Activated T-cell treated with anti-CD3 and anti-CD28 coated beads, Interleukin-2, amount 50 U/mL, for 48 hours (primary cell): ENCODE measurements around the gene ZNF835.
A peak's percentile ranks its signal among the peaks of the same experiment; 100 is the strongest.
"Not testable (repeated sequence)": the region's sequence is repeated elsewhere in the genome, so short reads cannot be mapped to it uniquely, and the experiment has no call there.

Experiments used
- DNase-seq, 2 experiments: peaks; one replicate each; pipeline ENCODE4 v3.0.0-alpha.2; 2020

ZNF835 gene

GRCh38 chr19:56671613-56671994, at the start of gene ZNF835:
TSS of gene ZNF835 (minus strand) at chr19:56671757. CDS start at chr19:56665198, 6,559 bp downstream.
- DNase-seq = peak; percentile 83 to 86

DNA sequence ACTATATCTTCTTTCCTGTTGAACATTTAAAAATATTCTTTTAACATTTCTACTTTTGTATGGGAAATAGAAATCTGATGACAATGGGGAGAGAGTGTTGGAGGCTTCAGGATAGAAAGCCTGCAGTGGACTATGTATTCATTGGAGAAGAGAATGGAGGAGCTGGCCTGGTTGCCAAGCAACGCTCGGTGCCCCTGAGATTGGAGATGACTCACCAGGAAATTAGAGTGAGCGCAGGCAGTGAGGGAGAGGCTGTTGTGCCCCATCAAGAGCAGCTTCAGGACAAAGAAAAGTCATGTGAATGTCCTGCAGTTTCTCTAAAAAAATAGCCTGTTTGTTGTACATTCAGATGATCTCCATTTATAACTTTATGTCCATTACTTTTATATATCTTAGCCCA, 48.7 kb upstream of the ZNF835 start:
- no peak for DNase-seq

- DNase-seq = no peak
Measured at GRCh38 chr19:56718231-56718630, 46.7 kb upstream of the ZNF835 start.

DNA sequence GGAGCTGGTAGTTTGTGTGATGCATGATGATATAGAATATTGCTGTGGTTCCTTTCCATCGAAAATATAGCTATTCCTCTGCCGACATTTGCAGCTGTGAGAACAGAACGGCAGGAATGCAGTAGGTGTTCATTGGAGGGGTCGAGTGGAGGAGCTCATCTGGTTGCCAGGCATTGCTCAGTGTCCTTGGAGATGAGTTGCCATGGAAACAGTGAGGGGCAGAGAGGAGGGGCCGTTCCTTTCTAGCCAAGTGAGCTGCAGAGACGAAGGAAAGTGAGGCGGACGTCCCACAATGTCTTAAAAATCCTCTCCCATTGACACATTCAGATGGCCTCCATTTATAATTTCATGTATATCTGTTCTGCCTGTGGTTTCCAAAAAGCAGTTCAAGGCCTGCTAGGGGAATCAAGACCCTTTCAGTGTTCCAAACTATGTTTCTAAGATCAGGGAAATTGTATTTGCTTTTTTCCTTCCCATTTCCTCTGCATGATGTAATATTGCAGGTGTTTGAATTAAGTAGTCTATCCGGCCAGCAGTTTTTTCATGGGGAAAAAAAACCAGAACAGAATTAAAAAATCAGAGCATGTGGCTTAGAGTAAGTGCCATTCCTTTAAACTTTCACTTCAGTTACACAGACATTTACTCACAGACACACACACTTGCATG, 41.2 kb upstream of the ZNF835 start:
- no peak for DNase-seq

GRCh38 chr19:56710437-56710836, 38.9 kb upstream of the ZNF835 start:
- DNase-seq = no peak

- no peak for DNase-seq
Measured at GRCh38 chr19:56707821-56708220, 36.3 kb upstream of the ZNF835 start.

- no peak for DNase-seq
Measured at GRCh38 chr19:56705939-56706338, 34.4 kb upstream of the ZNF835 start.

GRCh38 chr19:56701895-56702294, 30.3 kb upstream of the ZNF835 start:
- no peak for DNase-seq

- no peak for DNase-seq
Measured at GRCh38 chr19:56699552-56699951, 28.0 kb upstream of the ZNF835 start.

- no peak for DNase-seq
Measured at GRCh38 chr19:56692206-56692895, 20.8 kb upstream of the ZNF835 start.

DNA sequence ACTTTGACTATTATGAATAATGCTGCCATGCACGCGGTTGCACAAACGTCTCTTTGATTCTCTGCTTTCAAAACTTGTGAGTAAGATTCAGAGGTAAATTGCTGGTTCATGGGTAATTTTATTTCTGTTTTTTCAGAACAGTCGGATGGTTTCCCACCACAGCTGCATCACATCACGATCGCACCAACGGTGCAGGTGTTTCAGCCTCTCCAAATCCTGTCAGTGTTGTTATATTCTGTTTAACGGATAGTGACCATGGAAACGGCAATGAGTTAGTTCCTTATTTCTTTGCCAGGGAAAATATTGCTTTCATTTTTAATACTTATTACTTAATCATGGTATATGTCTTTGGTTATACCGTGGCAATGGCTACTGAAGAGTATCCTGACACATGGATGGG, 19.1 kb upstream of the ZNF835 start:
- DNase-seq = no peak

DNA sequence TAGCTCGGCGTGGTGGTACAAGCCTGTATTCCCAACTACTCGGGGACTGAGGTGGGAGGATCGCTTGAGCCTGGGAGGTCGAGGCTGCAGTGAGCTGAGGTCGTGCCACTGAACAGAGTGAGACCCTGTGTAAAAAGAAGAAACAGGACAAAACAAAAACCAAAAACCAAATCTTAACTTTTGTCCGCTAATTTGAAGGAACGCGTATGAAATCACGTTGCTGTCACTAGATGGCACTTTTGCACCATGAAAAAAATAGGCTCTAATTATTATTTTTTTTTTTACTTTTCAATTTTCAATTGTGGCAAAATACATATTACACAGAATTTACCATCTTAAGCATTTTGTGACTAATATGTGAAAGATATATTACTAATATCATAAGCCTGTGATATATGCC, 17.6 kb upstream of the ZNF835 start:
- DNase-seq = no peak

- DNase-seq = no peak
Measured at GRCh38 chr19:56687031-56687430, 15.5 kb upstream of the ZNF835 start.

GRCh38 chr19:56683116-56683515, 11.6 kb upstream of the ZNF835 start:
- DNase-seq = no peak

- no peak for DNase-seq
Measured at GRCh38 chr19:56681702-56682101, 10.1 kb upstream of the ZNF835 start.

DNA sequence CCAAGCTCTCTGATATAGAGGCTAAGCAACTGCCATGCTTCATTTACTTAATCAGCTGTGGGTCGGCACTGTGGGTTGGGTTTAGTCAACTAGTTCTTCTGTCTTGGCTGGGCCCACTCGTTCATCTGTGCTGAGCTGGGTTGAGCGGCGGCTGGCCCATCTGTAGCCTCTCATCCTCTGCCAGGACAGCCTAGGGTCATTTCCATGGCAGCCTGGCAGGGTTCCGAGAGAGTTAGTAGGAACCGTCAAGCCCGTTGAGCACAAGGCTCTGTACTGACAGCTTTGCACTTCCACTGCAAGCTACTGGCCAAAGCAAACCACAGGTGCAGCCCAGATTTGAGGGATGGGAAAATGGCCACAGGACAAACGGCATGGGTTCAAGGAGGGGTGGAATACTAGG, 6.6 kb upstream of the ZNF835 start:
- DNase-seq = no peak

- not testable (repeated sequence) for DNase-seq
Measured at GRCh38 chr19:56672610-56673009, 1.1 kb upstream of the ZNF835 start.

GRCh38 chr19:56670961-56671612, 470 bp downstream of the ZNF835 start:
- DNase-seq = no peak

DNA sequence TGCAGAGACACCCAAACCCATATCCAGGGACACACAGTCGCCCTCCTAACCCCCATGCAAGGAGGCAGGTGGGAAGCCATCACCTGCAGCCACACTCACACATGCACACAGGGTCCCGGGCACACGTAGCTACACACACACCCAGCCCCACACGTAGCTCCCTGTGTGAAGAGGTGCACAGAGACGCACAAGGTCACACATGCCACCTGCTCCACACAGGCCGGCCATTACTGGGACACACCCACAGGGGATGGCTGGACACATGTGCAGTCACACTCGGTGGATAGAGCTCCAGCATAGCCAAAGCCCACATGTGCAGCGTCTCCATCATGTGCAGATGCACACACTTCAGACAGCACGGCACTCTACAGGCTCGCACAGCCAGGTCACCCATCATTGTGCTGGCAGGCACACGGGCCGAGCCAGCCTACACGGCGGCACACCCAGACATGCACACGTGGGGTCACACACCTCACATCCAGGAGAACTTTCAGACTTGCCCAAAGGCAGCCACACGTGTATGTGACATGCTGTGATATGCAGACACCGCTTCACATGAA, 1.1 kb downstream of the ZNF835 start:
- DNase-seq = no peak

DNA sequence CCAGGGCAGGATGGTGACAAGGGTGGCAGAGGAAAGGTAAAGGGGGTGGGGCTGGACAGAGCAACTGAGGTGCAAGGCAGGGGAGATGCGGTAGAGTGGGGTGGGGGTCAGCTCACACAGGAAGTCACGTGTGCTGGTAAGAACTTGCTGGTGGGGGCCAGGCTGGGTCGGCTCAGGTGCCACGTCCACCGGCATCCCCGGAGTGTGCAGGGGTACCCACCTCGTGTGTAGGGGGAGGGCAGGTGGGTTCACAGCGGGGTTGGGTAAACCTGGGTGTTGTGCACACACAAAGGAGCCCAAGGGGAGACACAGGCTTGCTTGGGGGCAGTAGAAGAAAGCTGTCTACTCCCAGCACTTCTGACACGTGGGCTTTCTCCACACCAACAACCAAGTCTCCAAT, 2.9 kb downstream of the ZNF835 start:
- DNase-seq = no peak

DNA sequence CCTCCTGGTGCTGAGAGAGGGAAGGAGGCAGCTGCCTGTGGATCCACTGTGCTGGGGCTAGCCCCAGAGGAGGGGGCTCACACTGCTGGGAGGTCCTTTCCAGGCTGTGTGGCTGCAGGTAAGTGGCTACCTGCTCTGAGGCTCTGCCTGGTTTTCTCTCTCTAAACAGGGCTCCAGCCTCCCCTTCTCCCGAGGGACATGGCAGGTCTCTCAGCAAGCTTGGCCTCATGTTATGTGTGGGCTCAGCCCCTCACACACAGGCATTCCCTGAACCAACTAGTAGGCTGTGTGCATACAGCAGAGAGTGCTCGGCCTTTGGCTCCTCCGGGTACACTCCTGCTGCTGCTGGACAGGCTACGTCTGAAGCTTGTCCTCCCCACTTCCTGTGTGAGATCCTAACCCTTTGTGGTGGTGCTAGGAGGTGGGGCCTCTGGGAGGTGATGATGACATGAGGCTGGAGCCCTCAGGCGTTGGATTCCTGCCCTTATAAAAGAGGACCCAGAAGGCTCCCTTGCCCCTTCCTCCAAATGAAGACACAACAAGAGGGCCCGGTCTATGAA, 4.2 kb downstream of the ZNF835 start:
- no peak for DNase-seq

DNA sequence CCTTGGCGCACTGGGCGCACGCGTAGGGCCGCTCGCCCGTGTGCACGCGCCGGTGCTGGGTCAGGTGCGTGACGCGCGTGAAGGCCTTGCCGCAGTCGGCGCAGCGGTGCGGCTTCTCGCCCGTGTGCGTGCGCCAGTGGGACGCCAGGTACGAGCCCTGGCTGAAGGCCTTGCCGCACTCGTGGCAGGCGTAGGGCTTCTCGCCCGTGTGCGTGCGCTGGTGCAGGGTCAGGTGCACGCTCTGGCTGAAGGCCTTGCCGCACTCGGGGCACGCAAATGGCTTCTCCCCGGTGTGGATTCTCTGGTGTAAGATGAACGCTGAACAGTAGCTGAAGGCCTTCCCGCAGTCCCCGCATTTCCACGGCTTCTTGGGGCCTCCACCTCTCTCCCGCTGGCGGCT, 7.0 kb downstream of the ZNF835 start:
- DNase-seq = no peak

DNA sequence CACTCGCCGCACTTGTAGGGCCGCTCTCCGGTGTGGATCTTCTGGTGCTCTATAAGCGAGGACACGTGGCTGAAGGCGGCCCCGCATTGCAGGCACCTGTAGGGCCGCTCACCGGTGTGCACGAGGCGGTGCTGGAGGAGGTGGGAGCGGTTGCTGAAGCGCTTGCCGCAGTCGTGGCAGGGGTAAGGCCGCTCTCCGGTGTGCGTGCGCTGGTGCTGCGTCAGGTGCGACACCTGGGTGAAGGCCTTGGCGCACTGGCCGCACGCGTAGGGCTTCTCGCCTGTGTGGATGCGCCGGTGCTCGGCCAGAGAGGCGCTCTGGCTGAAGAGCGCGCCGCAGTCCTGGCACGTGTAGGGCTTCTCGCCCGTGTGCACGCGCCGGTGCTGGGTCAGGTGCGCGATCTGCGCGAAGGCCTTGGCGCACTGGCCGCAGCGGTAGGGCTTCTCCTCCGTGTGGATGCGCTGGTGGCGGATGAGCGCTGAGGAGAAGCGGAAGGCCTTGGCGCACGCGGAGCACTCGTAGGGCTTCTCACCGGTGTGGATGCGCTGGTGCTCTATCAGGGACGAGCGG, 7.5 kb downstream of the ZNF835 start:
- DNase-seq = no peak
